ENCODE data around the gene IL1RAPL2.

The IL1RAPL2 gene

DNA sequence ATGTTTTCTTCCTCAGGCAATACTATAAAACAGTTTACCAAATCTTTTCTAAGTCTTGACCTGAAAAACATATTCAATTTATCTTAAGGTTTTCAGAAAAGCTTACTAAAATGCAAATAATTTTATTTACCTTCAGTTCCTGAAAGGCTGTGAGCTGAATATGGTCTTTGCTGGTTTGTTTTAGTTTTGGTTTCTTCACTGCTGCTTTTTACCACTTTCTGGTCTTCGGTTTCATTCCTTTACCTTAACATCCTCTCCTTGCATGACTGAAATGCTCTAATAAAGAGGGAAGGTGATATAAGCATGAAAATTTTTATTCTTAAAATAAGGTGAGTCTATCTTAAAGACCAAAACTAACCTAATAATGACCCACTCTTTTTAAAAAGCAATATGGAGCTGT lies 1159.2 kb downstream of the IL1RAPL2 start:
- Histone ChIP-seq H3K4me1 (no peaks in the 10 kb centered on the region), H3K27ac (no peak overlapping the region), H3K4me2 (no peak overlapping the region), H3K9ac (no peak overlapping the region), H3K4me3 (no peak overlapping the region), H3K36me3 (no peaks in the 10 kb centered on the region), H4K20me1 (no peaks in the 10 kb centered on the region), H3K27me3 (peaks cover 9% of the 10 kb centered on the region), H3K9me3 (no peaks in the 10 kb centered on the region)
- TF ChIP-seq Cebpa-rat (IDR thresholded peaks at IDR 0.05), result no peak

DNA sequence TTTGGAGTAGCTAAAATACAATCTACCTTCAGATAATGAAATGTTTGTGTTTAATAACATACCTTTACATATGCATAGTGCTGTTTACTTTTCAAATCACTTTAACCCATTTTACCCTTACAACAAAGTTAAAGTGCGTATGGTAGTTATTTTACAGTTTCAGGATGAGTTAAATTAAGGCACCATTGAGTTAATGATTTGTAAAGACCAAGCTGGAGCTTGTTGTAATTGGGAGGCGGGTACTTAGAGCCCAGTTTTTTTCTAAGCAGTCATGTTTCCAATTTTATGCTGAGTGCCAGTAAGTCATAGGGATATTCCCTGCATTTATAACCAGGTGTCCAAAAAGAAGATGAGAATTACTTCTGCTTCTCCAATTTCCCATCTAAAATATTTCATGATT lies 1172.2 kb downstream of the IL1RAPL2 start:
- Histone ChIP-seq H3K4me3 (no peak overlapping the region), H3K27me3 (peaks cover 61% of the 10 kb centered on the region), H3K9me3 (peaks cover 11% of the 10 kb centered on the region; the same call in 1 of the 2 replicates), H3K4me1 (no peaks in the 10 kb centered on the region), H4K20me1 (no peaks in the 10 kb centered on the region), H3K27ac (no peak overlapping the region), H3K9ac (no peak overlapping the region), H3K4me2 (no peak overlapping the region), H3K36me3 (no peaks in the 10 kb centered on the region)
- TF ChIP-seq Cebpa-rat (IDR thresholded peaks at IDR 0.05), result no peak

DNA sequence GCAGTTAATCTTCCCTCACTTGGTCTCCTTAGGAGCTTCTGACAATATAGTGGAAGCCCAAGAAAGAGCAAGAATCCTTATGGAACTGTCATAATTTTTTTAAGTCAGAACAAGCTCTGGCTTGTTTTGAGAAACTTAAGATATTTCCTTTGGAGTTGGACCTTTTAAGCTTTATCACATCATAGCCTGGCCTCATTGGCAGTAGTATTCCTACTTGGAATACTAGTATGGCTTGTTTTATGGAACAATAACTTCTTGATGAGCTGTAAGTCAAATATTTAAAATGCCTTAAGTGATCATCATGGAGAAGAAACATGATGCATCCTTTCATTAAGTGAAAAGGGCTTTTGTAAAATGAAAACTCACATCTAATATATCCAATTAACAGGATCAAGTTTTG lies 1178.3 kb downstream of the IL1RAPL2 start:
- Histone ChIP-seq H3K4me3 (no peak overlapping the region), H3K27ac (no peak overlapping the region), H3K27me3 (peaks cover 56% of the 10 kb centered on the region), H3K9ac (no peak overlapping the region), H3K4me2 (no peak overlapping the region), H3K36me3 (no peaks in the 10 kb centered on the region), H3K9me3 (no peaks in the 10 kb centered on the region), H3K4me1 (no peaks in the 10 kb centered on the region), H4K20me1 (no peaks in the 10 kb centered on the region)
- TF ChIP-seq Cebpa-rat (IDR thresholded peaks at IDR 0.05), result no peak

DNA sequence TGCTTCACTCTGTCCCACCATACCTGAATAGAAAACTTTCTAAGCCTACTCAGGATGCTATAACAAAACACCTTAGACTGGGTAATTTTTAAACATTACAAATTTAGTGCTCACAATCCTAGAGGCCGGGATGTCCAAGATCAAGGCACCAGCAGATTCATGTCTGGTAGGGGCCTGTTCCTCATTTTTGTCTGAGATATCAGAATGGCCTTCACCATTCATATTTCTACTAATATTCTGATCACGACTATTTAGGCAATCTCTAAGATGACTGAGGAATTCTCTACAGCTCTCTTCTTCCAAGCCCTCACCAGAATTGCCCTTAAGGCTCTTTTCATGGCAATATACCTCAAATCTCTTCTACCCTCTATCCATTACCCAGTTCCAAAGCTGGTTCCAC lies 1178.9 kb downstream of the IL1RAPL2 start:
- Histone ChIP-seq H3K27ac (no peak overlapping the region), H3K4me2 (no peak overlapping the region), H3K4me1 (no peaks in the 10 kb centered on the region), H3K4me3 (no peak overlapping the region), H4K20me1 (no peaks in the 10 kb centered on the region), H3K27me3 (peaks cover 56% of the 10 kb centered on the region), H3K9me3 (no peaks in the 10 kb centered on the region), H3K36me3 (no peaks in the 10 kb centered on the region), H3K9ac (no peak overlapping the region)
- TF ChIP-seq Cebpa-rat (IDR thresholded peaks at IDR 0.05), result no peak

DNA sequence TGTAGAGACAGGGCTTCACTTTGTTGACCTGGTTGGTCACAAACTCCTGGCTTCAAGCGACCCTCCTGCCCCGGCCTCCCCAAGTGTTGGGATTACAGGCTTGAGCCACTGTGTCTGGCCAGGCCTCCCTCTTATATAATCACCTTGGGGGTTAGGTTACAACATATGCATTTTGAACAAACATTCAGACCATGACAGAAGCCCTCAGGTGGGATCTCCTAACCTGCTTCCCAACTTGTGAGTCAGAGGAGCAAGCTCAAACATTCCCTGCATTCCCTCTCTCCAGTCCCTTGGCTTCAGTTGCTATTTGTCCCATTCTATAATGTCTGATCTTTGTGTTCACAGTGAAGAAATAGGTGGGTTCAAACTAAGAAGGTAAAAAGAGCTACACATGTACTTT lies 1179.9 kb downstream of the IL1RAPL2 start:
- no peak for TF ChIP-seq Cebpa-rat (IDR thresholded peaks at IDR 0.05)
- H3K4me3 ChIP-seq, result no peak overlapping the region

DNA sequence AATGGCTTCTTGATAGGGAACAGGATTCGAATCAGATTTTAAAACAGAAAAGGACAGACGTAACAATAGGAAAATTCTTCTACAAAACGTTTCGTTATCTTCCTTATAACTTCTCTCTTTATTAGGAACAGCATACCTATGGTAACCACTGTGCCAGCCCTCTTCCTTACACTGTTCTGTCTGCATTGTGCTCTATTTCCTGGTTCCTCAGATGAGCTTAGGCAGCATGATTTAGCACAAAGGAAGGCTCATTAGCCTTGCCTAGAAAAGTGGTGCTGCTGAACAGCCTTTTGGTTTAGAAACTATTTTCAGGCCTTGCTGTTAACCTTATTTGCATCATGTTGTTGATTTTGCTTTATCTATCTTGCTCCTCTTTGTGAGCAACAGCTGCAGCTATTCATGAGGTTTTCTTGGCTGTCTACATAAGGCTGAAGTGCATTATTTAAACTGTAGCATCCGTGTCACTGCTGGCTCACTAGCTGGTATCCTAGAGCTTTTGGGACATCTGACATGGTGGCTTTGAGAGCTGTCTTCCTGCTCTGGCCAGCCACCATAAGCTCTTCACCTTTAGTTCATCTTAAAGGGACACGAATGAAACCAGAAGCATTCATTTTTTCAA lies 1186.4 kb downstream of the IL1RAPL2 start:
- Histone ChIP-seq H3K9me3 (no peaks in the 10 kb centered on the region), H4K20me1 (no peaks in the 10 kb centered on the region), H3K27me3 (peaks cover 45% of the 10 kb centered on the region; the same call in 1 of the 2 replicates), H3K4me1 (no peaks in the 10 kb centered on the region), H3K36me3 (no peaks in the 10 kb centered on the region), H3K4me3 (no peak overlapping the region), H3K27ac (no peak overlapping the region), H3K4me2 (no peak overlapping the region), H3K9ac (no peak overlapping the region)
- TF ChIP-seq Cebpa-rat (IDR thresholded peaks at IDR 0.05), result no peak

More for the DNA sequence above, 1179.9 kb downstream of the IL1RAPL2 start:
- Histone ChIP-seq H3K4me1 (no peaks in the 10 kb centered on the region), H3K27ac (no peak overlapping the region), H4K20me1 (no peaks in the 10 kb centered on the region), H3K9me3 (no peaks in the 10 kb centered on the region), H3K9ac (no peak overlapping the region), H3K4me2 (no peak overlapping the region), H3K27me3 (peaks cover 58% of the 10 kb centered on the region), H3K36me3 (no peaks in the 10 kb centered on the region)

DNA sequence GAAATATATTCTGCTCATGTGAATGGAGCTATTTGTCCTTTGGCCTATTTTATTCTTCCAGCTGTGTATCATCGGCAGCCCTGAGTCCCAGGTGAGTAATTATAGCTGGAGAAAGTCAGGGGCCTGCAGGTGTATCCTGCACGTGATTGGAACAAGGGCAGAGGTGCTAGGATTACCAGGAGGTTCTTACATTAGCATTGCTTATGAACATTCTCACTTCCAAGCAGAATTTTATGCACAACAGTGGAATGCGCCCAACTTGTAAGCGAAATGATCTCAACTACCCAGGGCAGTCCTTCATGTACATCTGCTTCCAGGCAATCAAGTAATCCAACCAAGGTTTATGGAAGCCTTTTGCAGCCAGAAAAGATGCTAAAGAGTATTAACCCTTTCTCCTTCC lies 1187.4 kb downstream of the IL1RAPL2 start:
- TF ChIP-seq Cebpa-rat (IDR thresholded peaks at IDR 0.05), result no peak
- Histone ChIP-seq H3K9me3 (no peaks in the 10 kb centered on the region), H3K36me3 (no peaks in the 10 kb centered on the region), H3K4me3 (no peak overlapping the region), H3K27me3 (peaks cover 41% of the 10 kb centered on the region), H3K27ac (no peak overlapping the region), H3K4me1 (no peaks in the 10 kb centered on the region), H3K4me2 (no peak overlapping the region), H3K9ac (no peak overlapping the region), H4K20me1 (no peaks in the 10 kb centered on the region)

DNA sequence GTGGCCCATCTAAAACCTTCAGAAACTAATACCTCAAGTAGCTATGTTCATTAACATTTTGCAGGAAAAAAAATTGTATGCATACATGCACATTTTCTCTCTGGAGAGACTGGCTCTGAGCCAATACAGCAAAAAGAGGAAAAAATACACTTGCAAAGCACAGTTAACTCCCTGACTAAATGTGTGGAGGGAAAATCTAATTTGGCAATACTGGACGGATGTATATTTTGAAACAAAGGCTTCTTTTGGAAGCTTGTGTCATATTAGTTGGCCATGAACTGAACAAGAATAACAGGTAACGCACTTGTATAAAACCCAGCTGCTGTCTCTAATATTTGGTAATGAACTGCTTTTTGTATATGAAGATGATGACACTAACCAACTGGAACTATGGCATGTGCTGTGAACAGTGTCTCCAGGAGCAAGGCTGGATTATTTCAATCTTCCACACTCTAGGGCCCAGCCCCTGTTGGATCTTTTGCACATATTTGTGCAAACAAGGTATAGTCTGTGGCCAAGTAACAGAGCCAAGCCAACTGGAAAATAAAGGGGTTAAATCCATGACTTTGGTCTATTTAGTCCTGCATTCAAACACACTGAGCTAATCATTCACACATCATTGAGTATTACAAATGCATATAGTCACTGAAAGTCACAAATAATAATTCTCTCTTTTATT lies 1188.4 kb downstream of the IL1RAPL2 start:
- Histone ChIP-seq H4K20me1 (no peaks in the 10 kb centered on the region), H3K9me3 (no peaks in the 10 kb centered on the region), H3K9ac (no peak overlapping the region), H3K4me2 (no peak overlapping the region), H3K4me3 (no peak overlapping the region), H3K27me3 (peaks cover 46% of the 10 kb centered on the region), H3K36me3 (no peaks in the 10 kb centered on the region), H3K27ac (no peak overlapping the region), H3K4me1 (no peaks in the 10 kb centered on the region)
- TF ChIP-seq Cebpa-rat (IDR thresholded peaks at IDR 0.05), result no peak

DNA sequence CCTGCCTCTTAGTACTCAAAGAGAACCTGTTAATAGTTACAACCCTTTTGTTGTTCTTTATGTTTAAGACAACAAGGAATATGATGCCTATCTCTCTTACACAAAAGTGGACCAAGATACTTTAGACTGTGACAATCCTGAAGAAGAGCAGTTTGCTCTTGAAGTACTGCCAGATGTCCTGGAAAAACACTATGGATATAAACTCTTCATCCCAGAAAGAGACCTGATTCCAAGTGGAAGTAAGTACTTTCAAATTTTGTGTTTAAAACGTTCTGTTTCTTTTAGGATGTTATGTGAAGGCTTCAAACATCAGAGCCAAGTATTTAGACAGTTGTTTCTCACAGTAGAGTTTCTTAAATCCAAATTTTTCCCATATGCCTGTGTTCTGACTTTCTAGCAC lies 1189.1 kb downstream of the IL1RAPL2 start:
- TF ChIP-seq Cebpa-rat (IDR thresholded peaks at IDR 0.05), result no peak
- Histone ChIP-seq H3K27me3 (peaks cover 53% of the 10 kb centered on the region), H4K20me1 (no peaks in the 10 kb centered on the region), H3K9ac (no peak overlapping the region), H3K4me3 (no peak overlapping the region), H3K9me3 (no peaks in the 10 kb centered on the region), H3K4me2 (no peak overlapping the region), H3K4me1 (no peaks in the 10 kb centered on the region), H3K36me3 (no peaks in the 10 kb centered on the region), H3K27ac (no peak overlapping the region)

- Histone ChIP-seq H3K4me1 (no peaks in the 10 kb centered on the region), H3K36me3 (no peaks in the 10 kb centered on the region), H3K9ac (no peak overlapping the region), H4K20me1 (peaks cover 3% of the 10 kb centered on the region; the same call in 1 of the 2 replicates), H3K4me2 (no peak overlapping the region), H3K27me3 (peaks cover 66% of the 10 kb centered on the region), H3K27ac (no peak overlapping the region), H3K9me3 (no peaks in the 10 kb centered on the region), H3K4me3 (no peak overlapping the region)
- no peak for TF ChIP-seq Cebpa-rat (IDR thresholded peaks at IDR 0.05)
Measured at GRCh38 chrX:105758754-105759153, 1192.8 kb downstream of the IL1RAPL2 start.
